HEK293T (cell line): ENCODE results near the gene BPI.
"Not testable (repeated sequence)": the region's sequence is repeated elsewhere in the genome, so short reads cannot be mapped to it uniquely, and the experiment has no call there.

Experiments used
- CTCF ChIA-PET: fragments of 350-600 bp; formaldehyde crosslinking; extraction: SDS; loops from one replicate; lab custom pipeline; 2021; ENCODE audit warnings: antibody characterized with exemption, inconsistent platforms; lab: Yijun Ruan, JAX
- POLR2A ChIA-PET: fragments of 350-600 bp; formaldehyde crosslinking; extraction: SDS; loops from one replicate; lab custom pipeline; 2020; ENCODE audit warnings: antibody characterized with exemption, inconsistent platforms; lab: Yijun Ruan, JAX
- DNase-seq: peaks from one replicate; pipeline ENCODE4 v3.0.0; 2012; ENCODE audit warnings: mixed read lengths; ENCODE audit errors: extremely low spot score
- ARNT ChIP-seq: fragments of 450-650 bp; IDR thresholded peaks from 2 replicates; pipeline ENCODE4 v1.6.1; 2017; ENCODE audit warnings: mild to moderate bottlenecking
- BHLHE40 ChIP-seq: fragments of 450-650 bp; IDR thresholded peaks from 2 replicates; pipeline ENCODE4 v1.6.1; 2016; ENCODE audit warnings: mild to moderate bottlenecking, moderate library complexity, borderline replicate concordance
- CTBP1 ChIP-seq: fragments of 450-650 bp; IDR thresholded peaks from 2 replicates; pipeline ENCODE4 v1.6.1; 2016; ENCODE audit warnings: borderline replicate concordance
- ELF4 ChIP-seq: fragments of 450-650 bp; IDR thresholded peaks from 2 replicates; pipeline ENCODE4 v1.6.1; 2017; ENCODE audit warnings: antibody characterized with exemption
- FOXA1 ChIP-seq: fragments of 450-650 bp; IDR thresholded peaks from 2 replicates; pipeline ENCODE4 v1.6.1; 2016; ENCODE audit warnings: mild to moderate bottlenecking
- FOXK2 ChIP-seq: fragments of 450-650 bp; IDR thresholded peaks from 2 replicates; pipeline ENCODE4 v1.6.1; 2016; ENCODE audit warnings: mild to moderate bottlenecking
- FOXM1 ChIP-seq: fragments of 450-650 bp; IDR thresholded peaks from 2 replicates; pipeline ENCODE4 v1.6.1; 2017; ENCODE audit warnings: mild to moderate bottlenecking, borderline replicate concordance
- HDGF ChIP-seq: fragments of 450-650 bp; IDR thresholded peaks from 2 replicates; pipeline ENCODE4 v1.6.1; 2017; ENCODE audit warnings: antibody characterized with exemption, borderline replicate concordance
- L3MBTL2 ChIP-seq: fragments of 450-650 bp; conservative IDR thresholded peaks from 2 replicates; pipeline ENCODE4 v1.6.1; 2016; ENCODE audit warnings: mild to moderate bottlenecking
- LEF1 ChIP-seq: fragments of 450-650 bp; IDR thresholded peaks from 2 replicates; pipeline ENCODE4 v1.6.1; 2017; ENCODE audit warnings: mild to moderate bottlenecking, borderline replicate concordance
- NFRKB ChIP-seq: fragments of 450-650 bp; IDR thresholded peaks from 2 replicates; pipeline ENCODE4 v1.6.1; 2016; ENCODE audit warnings: mild to moderate bottlenecking, moderate library complexity
- SP1 ChIP-seq: fragments of 450-650 bp; IDR thresholded peaks from 2 replicates; pipeline ENCODE4 v1.6.1; 2017
- SUZ12 ChIP-seq: fragments of 450-650 bp; IDR thresholded peaks from 2 replicates; pipeline ENCODE4 v1.6.1; 2016; ENCODE audit warnings: mild to moderate bottlenecking
- TARDBP ChIP-seq: fragments of 450-650 bp; IDR thresholded peaks from 2 replicates; pipeline ENCODE4 v1.6.1; 2016
- ZNF384 ChIP-seq: fragments of 450-650 bp; IDR thresholded peaks from 2 replicates; pipeline ENCODE4 v1.6.1; 2016
- TF ChIP-seq, protein P1 (sequence below): fragments of 450-650 bp; IDR thresholded peaks from 2 replicates; pipeline ENCODE4 v1.6.1; 2016

The BPI gene

GRCh38 chr20:38303908-38304379 lies at the start of gene BPI:
TSS of gene BPI (plus strand) at chr20:38304156. CDS start at chr20:38304224, 68 bp downstream.
- no peak for TF ChIP-seq SUZ12
- CTCF ChIA-PET = no interaction called here
- no peak for DNase-seq
- POLR2A ChIA-PET = no interaction called here

DNA sequence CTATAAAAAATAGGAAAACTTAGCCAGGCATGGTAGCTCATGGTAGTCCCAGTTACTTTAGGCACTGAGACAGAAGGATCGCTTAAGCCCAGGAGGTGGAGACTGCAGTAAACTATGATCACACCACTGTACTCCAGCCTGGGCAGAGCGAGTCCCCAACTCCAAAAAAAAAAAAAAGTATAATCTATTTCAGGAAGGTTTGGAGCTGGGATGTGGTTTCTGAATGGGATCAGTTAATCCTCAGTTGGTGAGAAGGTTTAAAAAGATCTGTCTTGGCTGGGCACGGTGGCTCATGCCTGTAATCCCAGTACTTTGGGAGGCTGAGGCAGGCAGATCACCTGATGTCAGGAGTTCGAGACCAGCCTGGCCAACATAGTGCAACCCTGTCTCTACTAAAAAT lies 49.3 kb upstream of the BPI start:
- POLR2A ChIA-PET, CTCF ChIA-PET, DNase-seq: not testable (repeated sequence)

GRCh38 chr20:38255393-38255792 lies 48.6 kb upstream of the BPI start:
- POLR2A ChIA-PET = no interaction called here
- TF ChIP-seq HDGF (no peak), LEF1 (no peak), NFRKB (no peak), FOXM1 (no peak), SP1 (no peak), ARNT (no peak), L3MBTL2 (no peak), BHLHE40 (no peak), CTBP1 (no peak), FOXA1 (no peak), TARDBP (no peak), FOXK2 (no peak), ELF4 (no peak), SUZ12 (no peak), ZNF384 (no peak)
- TF ChIP-seq, protein P1, sequence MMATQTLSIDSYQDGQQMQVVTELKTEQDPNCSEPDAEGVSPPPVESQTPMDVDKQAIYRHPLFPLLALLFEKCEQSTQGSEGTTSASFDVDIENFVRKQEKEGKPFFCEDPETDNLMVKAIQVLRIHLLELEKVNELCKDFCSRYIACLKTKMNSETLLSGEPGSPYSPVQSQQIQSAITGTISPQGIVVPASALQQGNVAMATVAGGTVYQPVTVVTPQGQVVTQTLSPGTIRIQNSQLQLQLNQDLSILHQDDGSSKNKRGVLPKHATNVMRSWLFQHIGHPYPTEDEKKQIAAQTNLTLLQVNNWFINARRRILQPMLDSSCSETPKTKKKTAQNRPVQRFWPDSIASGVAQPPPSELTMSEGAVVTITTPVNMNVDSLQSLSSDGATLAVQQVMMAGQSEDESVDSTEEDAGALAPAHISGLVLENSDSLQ = no peak
- no peak for DNase-seq
- CTCF ChIA-PET = no interaction called here

GRCh38 chr20:38256021-38256420 lies 47.9 kb upstream of the BPI start:
- no peak for TF ChIP-seq HDGF

GRCh38 chr20:38256966-38257365 lies 47.0 kb upstream of the BPI start:
- DNase-seq = no peak
- ChIA-PET POLR2A (no interaction called here), CTCF (no interaction called here)
- TF ChIP-seq CTBP1 = no peak
- no peak for TF ChIP-seq ARNT
- TF ChIP-seq L3MBTL2 = no peak
- TF ChIP-seq FOXK2 = no peak
- no peak for TF ChIP-seq TARDBP
- TF ChIP-seq HDGF = no peak
- no peak for TF ChIP-seq FOXM1
- TF ChIP-seq ELF4 = no peak
- TF ChIP-seq, protein P1 = no peak
- TF ChIP-seq LEF1 = no peak
- no peak for TF ChIP-seq FOXA1
- TF ChIP-seq SP1 = no peak

More at GRCh38 chr20:38256021-38256420, 47.9 kb upstream of the BPI start:
- ChIA-PET CTCF (no interaction called here), POLR2A (no interaction called here)
- DNase-seq = no peak

GRCh38 chr20:38258545-38259215 lies 45.3 kb upstream of the BPI start:
- TF ChIP-seq LEF1 (no peak), SUZ12 (no peak), ZNF384 (no peak), SP1 (no peak), ARNT (no peak), TARDBP (no peak), FOXK2 (no peak)
- TF ChIP-seq, protein P1 = no peak
- no peak for DNase-seq
- ChIA-PET CTCF (no interaction called here), POLR2A (no interaction called here)

DNA sequence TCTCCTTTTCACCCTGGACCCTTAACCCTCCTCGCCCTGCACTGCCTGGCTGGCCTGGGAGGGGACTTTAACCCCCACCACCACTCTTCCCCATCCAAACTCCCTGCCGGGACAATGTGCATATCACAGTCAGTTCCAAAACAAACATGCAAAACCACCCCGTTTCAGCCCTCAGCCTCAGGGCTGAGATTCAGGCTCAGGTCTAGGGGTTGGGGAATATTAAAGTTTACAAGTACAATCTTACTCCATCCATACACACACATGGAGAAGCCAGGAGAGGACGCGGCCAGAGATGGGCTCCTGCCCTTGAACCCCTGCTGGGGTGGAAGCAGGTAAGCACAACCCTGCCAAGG lies 44.0 kb upstream of the BPI start:
- TF ChIP-seq, protein P1 = no peak
- TF ChIP-seq FOXK2 (no peak), FOXM1 (no peak), FOXA1 (no peak), CTBP1 (no peak), TARDBP (no peak), ELF4 (no peak)
- DNase-seq = no peak
- POLR2A ChIA-PET = no interaction called here
- CTCF ChIA-PET = no interaction called here
